Stimulated activated CD4-positive, alpha-beta T cell treated with anti-CD3 and anti-CD28 coated beads, Interleukin-4, amount 100 ng/mL, for 4 hours (primary cell): ENCODE data around the gene CRYZ.
"Not testable (repeated sequence)": the region's sequence is repeated elsewhere in the genome, so short reads cannot be mapped to it uniquely, and the experiment has no call there.

Experiments
- DNase-seq, 2 experiments: peaks; one replicate each; pipeline ENCODE4 v3.0.0-alpha.2; 2020

Gene CRYZ

GRCh38 chr1:74732960-74733603 lies at the start of gene CRYZ, which contains the start of gene TYW3:
Gene CRYZ (minus strand): TSS chr1:74733050. CDS start chr1:74724821, 8,229 bp downstream.
Gene TYW3 (plus strand): TSS chr1:74733152. CDS start chr1:74733245, 93 bp downstream.
- peak; percentile 76 for DNase-seq

GRCh38 chr1:74780594-74780993 lies 47.7 kb upstream of the CRYZ start:
- no peak for DNase-seq

GRCh38 chr1:74779750-74780149 lies 46.9 kb upstream of the CRYZ start:
- DNase-seq: no peak

GRCh38 chr1:74777525-74777924 lies 44.7 kb upstream of the CRYZ start:
- no peak for DNase-seq

GRCh38 chr1:74775735-74776134 lies 42.9 kb upstream of the CRYZ start:
- DNase-seq: no peak

GRCh38 chr1:74773582-74773981 lies 40.7 kb upstream of the CRYZ start:
- DNase-seq: no peak

- DNase-seq: no peak
Measured at GRCh38 chr1:74772945-74773344, 40.1 kb upstream of the CRYZ start.

GRCh38 chr1:74771913-74772515 lies 39.2 kb upstream of the CRYZ start:
- no peak for DNase-seq

GRCh38 chr1:74767490-74767889 lies 34.6 kb upstream of the CRYZ start:
- DNase-seq: no peak

GRCh38 chr1:74766579-74766978 lies 33.7 kb upstream of the CRYZ start:
- no peak for DNase-seq

GRCh38 chr1:74763807-74764206 lies 31.0 kb upstream of the CRYZ start:
- DNase-seq: no peak

GRCh38 chr1:74756650-74757049 lies 23.8 kb upstream of the CRYZ start:
- not testable (repeated sequence) for DNase-seq

GRCh38 chr1:74755475-74755874 lies 22.6 kb upstream of the CRYZ start:
- DNase-seq: no peak

- DNase-seq: no peak
Measured at GRCh38 chr1:74753104-74753503, 20.3 kb upstream of the CRYZ start.

- DNase-seq: no peak
Measured at GRCh38 chr1:74748960-74749359, 16.1 kb upstream of the CRYZ start.

- not testable (repeated sequence) for DNase-seq
Measured at GRCh38 chr1:74745247-74745646, 12.4 kb upstream of the CRYZ start.

GRCh38 chr1:74740307-74740980 lies 7.6 kb upstream of the CRYZ start:
- DNase-seq: not testable (repeated sequence)

- no peak for DNase-seq
Measured at GRCh38 chr1:74737333-74737732, 4.5 kb upstream of the CRYZ start.

- DNase-seq: peak in 1 of 2 experiments; percentile 9
Measured at GRCh38 chr1:74733604-74734484, 994 bp upstream of the CRYZ start.

GRCh38 chr1:74732071-74732946 lies 541 bp downstream of the CRYZ start:
- DNase-seq: peak in 1 of 2 experiments; percentile 6

GRCh38 chr1:74731399-74732052 lies 1.3 kb downstream of the CRYZ start:
- DNase-seq: no peak
